Cerebellar cortex (tissue), 1 donor: Measurements from ENCODE around the gene PSEN1.

ENCODE experiments used
- DNase-seq: peaks from one replicate; pipeline ENCODE4 v3.0.0-alpha.2; 2015; ENCODE audit warnings: low spot score

PSEN1 gene

DNA sequence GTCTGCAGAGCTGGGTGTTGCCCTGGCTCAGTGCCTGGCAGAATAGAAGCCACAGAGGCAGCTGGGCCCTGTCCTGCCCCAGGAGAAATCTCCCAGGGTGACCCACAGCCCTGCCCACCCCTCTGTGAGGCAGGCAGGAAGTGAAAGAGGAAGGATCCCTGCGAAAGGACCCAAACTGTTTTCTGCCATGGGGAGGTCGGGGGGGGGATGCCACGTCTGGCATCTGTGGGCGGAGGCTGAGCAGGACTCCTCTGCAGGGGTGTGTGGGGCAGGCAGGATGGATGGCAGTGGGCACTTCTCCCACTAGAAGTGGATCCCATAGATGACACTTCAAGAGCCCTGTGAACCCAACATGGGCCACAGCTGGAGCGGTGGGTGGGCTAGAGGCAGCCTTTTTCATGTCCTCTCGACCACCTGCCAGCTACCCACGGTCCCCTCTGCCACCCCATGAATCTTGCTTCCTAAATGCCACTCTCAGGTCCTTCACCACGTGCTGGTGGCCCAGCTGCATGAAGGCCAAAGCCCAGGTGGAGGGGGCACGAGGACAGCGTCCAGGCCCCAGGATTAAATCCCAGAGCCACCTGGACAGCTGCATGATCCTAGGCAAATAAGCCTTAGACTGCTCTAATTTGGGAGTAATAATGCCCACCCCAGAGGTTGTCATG is 104.6 kb downstream of the PSEN1 start:
- DNase-seq = no peak

DNA sequence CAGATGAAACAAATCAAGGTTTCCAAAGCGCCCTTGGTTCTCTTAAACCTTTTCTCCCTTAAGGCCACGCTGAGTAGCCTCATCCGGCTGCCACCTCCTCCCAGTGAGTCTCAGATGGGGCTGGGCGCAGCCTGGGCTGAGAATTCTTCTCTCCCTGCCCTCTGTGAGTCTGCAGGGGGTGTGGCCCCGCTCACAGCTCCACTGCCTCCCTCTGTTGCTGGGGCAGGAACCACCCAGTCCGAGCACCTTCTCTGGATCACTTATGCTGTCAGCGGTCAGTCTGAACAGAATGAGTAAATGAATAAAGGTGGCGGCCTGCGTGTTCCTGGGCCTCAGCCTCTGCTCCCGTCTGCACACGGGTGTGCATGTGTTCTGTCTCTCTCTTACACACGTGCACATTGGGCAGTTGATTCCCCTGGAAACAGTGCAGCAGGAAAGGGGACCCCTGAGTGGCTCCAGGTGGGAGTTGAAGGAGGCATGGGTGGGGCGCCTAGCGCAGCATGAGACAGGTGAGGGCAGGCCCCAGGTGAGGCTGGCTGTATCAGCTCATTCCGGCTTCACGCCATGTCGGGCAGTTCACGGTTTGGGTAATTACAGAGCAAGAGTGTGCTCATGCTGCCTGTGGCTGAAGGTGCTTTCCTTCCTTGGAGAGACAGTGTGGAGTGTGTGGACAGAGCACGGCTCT is 105.3 kb downstream of the PSEN1 start:
- DNase-seq = no peak

DNA sequence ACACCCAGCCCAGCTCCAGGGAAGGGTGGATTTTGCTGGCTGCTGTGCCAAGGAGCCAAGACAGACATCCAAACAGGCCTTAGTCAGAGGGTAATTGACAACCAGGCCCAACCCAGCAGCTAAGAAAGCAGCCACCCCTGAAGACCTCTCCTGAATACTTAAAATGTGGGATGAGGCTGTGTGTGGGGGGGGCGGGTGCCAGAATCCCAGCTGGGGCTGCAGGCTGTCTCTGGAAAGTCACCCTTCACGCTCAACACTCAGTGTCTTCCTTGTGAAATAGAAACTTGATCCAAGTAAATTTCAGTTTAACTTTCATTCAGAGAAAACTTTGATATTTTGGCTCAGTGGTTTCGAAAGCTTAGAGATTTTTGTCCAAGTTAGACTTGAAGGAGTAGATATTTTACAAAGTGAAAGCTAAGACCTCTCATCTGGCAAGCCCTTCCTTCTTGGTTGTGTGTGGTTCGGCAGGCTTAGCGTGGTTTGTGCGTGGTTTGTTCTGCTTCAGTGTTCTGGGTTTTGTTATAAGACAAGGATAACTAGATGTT is 106.1 kb downstream of the PSEN1 start:
- no peak for DNase-seq

DNA sequence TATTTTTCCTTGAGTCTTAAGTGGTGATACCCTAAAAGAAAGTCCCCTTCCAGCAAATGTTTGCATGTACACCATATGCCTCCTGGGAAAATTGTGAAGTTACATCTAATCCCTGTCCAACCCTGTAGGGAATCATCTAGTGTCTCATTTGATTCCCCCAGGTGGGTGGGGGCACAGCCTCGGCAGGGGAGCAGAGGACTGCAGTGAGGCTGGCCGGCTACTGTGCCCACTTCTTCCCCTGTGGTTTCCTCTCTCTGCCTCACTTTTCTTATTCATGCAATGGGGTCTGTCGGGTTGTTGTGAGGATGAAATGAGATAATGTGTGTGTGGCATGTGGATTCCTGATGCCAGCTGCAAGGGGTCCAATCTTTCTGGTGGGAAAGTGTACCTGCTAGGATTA is 107.0 kb downstream of the PSEN1 start:
- no peak for DNase-seq

DNA sequence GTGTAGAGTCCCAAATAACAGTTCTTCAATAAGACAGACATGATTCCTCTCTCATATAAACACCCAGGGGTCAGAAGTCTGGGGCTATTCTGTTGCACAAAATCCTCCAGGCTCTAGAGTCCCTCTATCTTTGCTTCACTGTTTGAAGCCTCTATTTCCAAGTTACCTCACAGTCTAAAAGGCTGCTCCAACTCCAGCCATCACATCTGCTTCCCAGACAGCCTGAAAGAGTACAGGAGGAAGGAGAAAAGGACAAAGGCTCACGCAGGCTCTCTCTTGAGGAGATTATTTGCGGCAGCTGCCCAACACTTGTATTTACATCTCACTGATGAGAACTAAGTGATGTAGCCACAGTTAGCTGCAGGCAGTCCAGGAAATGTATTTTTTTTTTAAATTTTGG is 107.4 kb downstream of the PSEN1 start:
- DNase-seq = no peak

DNA sequence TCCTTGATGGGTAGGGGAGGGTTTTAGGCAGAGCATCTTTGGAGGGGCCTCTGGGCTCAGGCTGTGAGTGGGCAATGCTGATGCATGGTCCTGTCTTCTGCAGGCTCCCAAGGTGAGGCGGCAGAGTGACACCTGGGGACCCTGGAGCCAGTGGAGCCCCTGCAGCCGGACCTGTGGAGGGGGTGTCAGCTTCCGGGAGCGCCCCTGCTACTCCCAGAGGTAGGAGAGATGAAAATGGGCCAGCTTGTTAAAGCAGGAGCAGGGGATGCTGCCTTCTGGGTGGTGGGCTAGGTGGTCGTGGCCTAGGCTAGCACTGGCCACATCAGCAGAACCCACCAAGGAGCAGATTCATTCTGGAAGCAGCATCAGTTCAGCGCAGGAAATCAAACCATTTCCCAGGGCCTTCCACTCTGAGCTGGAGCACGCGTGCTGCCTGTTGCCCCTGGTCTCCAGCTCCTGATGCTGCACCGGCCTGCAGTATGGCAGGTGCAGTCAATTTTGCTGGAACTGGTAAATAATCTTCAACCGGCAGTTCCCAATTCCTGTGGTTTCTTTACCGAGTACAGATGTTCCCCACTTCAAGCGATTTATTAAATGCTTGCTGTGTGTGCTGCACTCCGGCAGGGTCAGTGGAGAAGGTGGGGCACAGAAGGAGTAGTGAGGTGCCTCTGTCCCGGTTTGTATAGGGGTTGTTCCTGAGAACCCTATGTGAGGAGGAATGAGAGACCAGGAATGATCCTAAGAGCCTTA is 108.4 kb downstream of the PSEN1 start:
- DNase-seq = no peak

DNA sequence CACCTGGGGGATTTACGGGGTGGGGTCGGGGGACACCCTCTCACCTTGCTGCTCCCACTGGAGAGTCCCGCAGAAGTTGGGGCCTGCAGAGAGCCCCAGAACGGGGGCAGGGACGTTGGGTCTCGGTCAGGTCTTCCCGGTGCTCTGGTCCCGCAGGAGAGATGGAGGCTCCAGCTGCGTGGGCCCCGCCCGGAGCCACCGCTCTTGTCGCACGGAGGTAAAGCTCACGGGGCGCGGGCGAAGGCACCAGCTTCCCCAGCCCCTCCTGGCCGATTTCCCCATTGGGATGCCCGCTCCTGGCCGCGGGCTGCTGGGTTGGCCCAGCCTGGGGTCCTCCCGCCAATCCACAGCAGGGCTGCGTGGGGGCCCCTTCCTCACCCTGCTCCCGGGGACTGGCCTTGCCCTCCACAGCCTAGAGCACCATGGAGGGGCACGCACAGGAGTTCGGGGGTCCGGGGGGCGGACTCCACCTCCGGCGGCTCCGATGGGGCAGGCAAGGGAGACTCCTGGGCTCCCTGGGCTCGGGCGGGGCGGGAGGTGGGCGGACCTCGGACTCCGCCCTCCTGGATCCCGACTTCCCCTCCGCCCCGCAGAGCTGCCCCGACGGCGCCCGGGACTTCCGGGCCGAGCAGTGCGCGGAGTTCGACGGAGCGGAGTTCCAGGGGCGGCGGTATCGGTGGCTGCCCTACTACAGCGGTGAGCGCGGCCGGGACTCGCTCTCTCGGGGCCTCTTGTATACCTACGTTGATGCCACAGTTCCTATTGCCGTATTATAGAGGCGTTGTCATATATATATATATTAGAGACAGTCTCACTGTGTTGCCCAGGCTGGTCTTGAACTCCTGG is 109.4 kb downstream of the PSEN1 start:
- DNase-seq = no peak

DNA sequence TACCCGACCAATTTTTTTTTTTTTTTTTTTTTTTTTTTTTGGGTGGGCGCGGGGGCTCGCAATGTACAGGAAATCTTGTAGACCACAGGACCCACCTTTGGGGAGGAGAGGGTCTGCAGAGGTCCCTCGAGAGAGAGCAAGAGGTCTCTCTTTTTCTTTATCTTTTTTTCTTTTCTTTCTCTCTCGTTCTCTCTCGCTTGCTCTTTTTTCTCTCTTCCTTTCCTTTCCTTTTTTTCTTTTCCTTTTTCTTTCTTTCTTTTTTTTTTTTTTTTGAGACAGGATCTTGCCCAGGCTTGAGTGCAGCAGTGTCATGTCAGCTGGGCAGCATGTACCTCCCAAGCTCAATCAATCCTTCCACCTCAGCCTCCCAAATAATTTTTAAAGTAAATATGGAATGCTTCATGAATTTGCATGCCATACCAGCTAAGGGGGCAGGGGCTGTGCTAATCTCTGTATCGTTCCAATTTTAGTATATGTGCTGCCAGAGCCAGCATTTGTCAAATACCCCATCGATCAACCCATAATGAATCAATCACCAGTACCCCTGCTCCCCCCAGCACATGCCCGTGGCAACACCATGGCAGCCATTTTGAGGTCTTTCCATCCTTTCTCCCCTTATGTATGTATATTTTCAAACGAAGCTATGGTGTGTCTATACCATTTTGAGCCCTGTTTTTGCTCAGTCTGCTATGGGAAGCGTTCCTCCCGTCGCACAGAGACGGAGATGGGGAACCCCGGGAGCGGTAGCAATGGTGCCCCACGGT is 110.3 kb downstream of the PSEN1 start:
- no peak for DNase-seq

DNA sequence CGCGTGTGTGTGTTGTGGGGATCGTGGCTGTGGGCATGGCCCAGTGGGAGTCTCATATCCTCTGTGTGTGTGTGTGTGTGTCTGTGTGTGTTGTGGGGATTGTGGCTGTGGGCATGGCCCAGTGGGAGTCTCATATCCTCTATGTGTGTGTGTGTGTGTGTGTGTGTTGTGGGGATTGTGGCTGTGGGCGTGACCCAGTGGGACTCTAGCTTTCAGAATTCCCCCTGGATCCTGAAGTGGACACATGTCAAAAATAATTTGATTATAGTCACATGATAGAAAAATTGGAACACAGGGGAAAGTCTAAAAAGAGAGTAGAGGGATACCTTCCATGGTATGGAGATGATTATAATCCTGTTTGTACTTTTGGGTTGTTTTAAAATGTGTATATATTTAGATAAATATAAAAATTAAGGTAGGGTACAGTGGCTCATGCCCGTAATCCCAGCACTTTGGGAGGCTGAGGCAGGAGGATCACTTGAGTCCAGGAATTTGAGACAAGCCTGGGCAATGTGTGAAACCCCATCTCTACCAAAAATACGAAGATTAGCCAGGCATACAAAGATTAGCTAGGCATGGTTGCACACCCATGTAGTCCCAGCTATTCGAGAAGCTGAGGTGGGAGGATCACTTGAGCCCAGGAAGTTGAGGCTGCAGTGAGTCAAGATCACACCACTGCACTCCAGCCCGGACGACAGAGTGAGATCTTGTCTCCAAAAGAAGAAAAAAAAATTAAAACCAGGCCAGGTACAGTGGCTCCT is 112.0 kb downstream of the PSEN1 start:
- DNase-seq = no peak

DNA sequence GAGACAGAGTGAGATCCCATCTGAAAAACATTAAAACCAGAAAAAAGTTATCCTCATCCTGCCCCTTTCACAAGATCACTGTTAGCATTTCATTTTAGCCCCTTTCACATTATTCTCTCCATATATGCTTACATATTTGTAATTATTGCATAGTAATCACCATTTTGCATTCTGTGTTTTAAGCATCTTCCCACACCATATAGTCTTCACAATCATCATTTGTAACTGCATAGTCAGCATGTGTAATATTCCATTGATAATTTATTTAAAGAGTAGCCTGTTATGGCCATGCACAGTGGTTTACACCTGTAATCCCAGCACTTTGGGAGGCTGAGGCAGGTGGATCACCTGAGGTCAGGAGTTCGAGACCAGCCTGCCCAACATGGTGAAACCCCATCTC is 112.8 kb downstream of the PSEN1 start:
- no peak for DNase-seq

DNA sequence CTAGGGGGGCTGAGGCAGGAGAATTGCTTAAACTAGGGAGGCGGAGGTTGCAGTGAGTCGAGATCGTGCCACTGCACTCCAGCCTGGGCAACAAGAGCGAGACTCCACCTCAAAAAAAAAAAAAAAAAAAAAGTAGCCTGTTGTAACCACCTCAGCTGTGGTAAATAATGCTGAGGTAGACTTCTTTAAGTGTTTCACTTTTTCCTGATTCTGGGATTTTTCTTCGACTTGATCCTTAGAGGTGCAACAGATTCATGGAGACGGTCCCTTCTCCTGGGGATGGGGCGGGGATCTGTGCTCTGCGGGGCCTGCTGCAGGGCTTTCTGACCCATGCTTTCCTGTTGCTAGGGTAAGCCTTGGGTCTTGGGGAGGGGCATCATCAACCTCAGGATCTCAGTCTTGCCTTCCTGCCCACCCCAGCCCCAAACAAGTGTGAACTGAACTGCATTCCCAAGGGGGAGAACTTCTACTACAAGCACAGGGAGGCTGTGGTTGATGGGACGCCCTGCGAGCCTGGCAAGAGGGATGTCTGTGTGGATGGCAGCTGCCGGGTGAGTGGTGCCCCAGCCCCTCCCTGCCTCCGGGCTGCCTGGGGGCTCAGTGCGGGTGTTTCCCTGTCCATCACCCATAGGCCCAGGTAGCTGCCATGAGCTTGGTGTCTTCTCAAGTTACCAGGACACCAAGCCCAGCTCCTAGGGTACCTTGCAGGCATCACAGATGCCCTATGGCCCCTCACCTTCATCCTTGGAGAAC is 113.4 kb downstream of the PSEN1 start:
- DNase-seq = no peak

DNA sequence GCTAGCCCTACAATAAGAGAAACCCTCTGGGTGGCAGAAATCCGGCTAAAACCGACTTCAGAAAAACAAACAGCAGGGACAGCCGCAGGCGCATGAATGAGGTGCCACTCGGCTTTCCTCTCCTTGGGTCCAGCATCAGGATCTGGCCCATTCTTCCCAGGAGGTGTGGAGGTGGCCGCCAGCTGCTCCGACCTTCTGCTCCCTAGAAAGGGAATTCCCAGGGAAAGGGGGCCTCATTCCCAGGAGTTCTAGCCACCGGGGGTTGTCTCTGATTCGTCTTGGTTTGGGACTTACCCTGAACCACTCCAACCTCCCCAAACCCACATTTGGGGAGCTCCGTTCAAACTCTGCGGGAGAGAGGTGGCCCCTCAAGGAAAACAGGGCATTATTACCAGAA is 114.0 kb downstream of the PSEN1 start:
- DNase-seq = no peak

DNA sequence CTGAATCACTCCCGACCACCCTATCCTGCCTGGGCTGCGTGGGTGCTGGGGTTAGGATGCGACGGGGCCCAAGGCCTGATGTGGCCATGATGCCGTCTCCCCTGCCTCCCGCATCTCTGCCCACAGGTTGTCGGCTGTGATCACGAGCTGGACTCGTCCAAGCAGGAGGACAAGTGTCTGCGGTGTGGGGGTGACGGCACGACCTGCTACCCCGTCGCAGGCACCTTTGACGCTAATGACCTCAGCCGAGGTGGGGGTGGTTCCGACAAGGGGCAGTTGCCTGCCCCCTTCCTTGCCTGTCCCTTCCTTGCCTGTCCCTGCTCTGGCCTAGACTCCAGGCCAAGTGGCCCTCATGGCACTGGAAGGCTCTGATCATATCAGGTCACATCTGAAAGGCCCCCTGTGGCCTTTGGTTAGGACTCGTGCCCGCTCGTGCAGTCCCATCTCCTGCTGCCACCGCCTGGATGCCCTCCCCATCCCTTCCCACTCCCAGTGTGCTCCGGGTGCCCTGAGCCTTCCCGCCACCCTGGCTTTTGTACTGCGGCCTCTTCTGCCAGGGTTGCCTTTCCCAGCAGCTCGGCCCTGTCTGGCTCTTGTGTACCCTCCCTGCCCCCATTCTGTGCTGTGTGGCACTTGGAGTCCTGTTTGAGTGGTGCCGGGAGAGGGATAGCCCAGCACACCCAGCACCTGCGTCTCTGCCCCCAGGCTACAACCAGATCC is 114.6 kb downstream of the PSEN1 start:
- no peak for DNase-seq

DNA sequence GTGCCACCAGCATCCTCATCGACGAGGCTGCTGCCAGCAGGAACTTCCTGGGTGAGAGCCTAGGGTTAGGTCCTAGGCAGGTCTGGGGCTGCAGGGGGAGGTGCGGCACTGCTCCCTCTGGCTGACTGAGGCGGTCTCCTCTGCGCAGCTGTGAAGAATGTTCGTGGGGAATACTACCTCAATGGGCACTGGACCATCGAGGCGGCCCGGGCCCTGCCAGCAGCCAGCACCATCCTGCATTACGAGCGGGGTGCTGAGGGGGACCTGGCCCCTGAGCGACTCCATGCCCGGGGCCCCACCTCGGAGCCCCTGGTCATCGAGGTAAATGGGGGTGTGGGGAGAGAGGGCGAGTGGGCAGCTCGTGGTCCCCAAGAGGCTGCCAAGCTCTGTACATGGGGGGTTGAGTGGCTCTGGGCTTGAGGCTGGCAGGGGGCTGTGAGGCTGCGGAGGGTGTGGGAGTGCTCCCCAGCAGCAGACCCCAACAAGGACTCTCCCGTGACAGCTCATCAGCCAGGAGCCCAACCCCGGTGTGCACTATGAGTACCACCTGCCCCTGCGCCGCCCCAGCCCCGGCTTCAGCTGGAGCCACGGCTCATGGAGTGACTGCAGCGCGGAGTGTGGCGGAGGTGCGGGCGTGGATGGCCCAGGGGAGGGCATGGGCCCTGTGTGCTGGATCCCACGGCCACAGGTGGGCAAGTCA is 115.4 kb downstream of the PSEN1 start:
- no peak for DNase-seq

DNA sequence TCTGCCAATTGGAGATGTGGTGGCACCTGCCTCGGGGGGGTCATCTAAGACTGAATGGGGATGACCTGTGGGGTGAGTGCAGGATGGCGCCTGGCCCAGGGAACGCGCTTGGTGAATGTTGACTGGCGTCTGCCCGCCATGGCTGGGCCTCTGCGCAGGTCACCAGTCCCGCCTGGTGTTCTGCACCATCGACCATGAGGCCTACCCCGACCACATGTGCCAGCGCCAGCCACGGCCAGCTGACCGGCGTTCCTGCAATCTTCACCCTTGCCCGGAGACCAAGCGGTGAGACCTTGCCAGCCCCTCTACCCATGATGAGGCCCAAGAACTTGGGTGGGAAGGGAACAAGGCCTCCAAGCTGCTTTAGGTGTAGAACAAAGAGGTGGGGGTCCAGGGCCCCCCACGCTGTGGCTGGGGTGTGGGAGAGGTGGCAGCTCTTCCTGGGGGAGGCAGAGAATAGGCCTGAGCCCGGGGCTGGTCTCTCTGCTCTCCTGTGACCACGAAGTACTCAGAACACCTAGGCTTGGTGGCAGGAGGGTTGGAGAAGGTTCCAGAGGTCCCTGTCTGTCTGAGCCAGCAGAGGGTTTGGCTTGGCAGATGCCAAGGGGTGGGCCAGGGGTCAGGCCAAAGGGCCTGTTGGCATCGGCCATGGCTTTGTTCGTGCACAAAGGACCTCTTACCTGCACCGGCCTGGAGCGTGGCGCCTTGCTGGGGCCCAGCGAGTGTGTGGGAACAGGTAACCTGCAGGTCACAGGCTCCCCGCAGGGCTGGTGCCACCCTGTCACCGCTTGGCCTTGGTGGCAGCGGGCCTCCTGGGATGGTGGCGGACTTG is 116.4 kb downstream of the PSEN1 start:
- DNase-seq = no peak

DNA sequence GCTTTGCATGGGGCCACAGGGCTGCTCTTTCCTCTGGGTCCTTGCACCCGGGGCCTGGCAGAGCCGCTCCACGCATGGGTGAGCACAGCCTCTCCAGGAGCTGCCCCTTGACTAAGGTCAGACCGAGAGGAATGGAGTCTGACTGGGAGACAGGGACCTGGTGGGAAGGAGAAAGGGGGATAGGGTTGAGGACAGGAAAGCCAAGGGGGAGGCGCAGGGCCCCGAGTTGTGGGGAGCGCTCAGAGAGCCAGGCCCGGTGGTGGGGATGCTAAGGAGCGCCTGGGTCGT is 117.0 kb downstream of the PSEN1 start:
- no peak for DNase-seq

DNA sequence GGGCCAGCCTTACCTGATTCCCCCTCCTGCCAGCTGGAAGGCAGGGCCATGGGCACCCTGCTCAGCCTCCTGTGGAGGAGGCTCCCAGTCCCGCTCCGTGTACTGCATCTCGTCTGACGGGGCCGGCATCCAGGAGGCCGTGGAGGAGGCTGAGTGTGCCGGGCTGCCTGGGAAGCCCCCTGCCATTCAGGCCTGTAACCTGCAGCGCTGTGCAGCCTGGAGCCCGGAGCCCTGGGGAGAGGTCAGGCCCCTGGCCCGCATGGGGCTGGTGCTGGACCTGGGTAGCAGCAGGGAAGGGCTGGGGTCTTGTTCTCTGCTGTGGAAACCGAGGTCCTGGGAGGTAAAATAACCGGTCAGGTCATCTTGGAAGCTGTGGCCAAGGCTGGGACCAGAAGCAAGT is 117.4 kb downstream of the PSEN1 start:
- no peak for DNase-seq
